AG04449 (cell line): ENCODE data around the gene ZNF407.

Source experiments
- CTCF ChIA-PET: fragments of 350-600 bp; formaldehyde crosslinking; extraction: SDS; loops from one replicate; lab custom pipeline; 2021; ENCODE audit warnings: antibody characterized with exemption; lab: Yijun Ruan, JAX
- POLR2A ChIA-PET: fragments of 400-600, 350-600 bp; formaldehyde crosslinking; extraction: SDS; loops from one replicate; lab custom pipeline; 2020; ENCODE audit warnings: antibody characterized with exemption, inconsistent platforms; lab: Yijun Ruan, JAX
- DNase-seq: peaks from one replicate; pipeline ENCODE4 v3.0.0-alpha.2; 2010; ENCODE audit warnings: low read depth, low spot score
- H3K4me3 ChIP-seq: 2 replicates; pipeline ENCODE4 v1.5.1; 2011; ENCODE audit warnings: low read depth, mild to moderate bottlenecking, control low read depth, low read length
- CTCF ChIP-seq: IDR thresholded peaks from one replicate; pipeline ENCODE4 v1.5.1; 2011; ENCODE audit warnings: mild to moderate bottlenecking, moderate library complexity, low read length, control low read depth, inconsistent platforms; ENCODE audit not compliant: insufficient read depth; ENCODE audit errors: missing control alignments

Gene ZNF407

GRCh38 chr18:75041586-75041985 is 443.9 kb downstream of the ZNF407 start:
- no peak overlapping the region for H3K4me3 ChIP-seq
- ChIA-PET CTCF (interaction anchor here (0.7 to 2.3 kb wide), 20 partner anchors 9 to 390 kb away, joined by 3 to 16 read pairs (median 4); no protein-coding TSS in a partner anchor), POLR2A (no interaction called here)
- peak; percentile 29 for TF ChIP-seq CTCF
- DNase-seq, result no peak

GRCh38 chr18:75043478-75043877 is 445.8 kb downstream of the ZNF407 start:
- CTCF ChIA-PET, result interaction anchor here (1.1 kb wide), 1 partner anchor 388 kb away, joined by 3 read pairs; no protein-coding TSS in a partner anchor
- TF ChIP-seq CTCF, result no peak
- POLR2A ChIA-PET, result no interaction called here
- DNase-seq, result no peak
- no peak overlapping the region for H3K4me3 ChIP-seq

GRCh38 chr18:75044296-75044695 is 446.6 kb downstream of the ZNF407 start:
- ChIA-PET POLR2A (no interaction called here), CTCF (interaction anchor here (1.1 kb wide), 1 partner anchor 389 kb away, joined by 3 read pairs; no protein-coding TSS in a partner anchor)
- H3K4me3 ChIP-seq, result no peak overlapping the region
- TF ChIP-seq CTCF, result no peak
- no peak for DNase-seq

GRCh38 chr18:75044791-75045190 is 447.1 kb downstream of the ZNF407 start:
- H3K4me3 ChIP-seq, result no peak overlapping the region
- CTCF ChIA-PET, result no interaction called here
- no peak for TF ChIP-seq CTCF
- POLR2A ChIA-PET, result no interaction called here
- no peak for DNase-seq

- CTCF ChIA-PET, result no interaction called here
Measured at GRCh38 chr18:75045272-75045671, 447.6 kb downstream of the ZNF407 start.

More at GRCh38 chr18:75045272-75045671, 447.6 kb downstream of the ZNF407 start:
- POLR2A ChIA-PET, result no interaction called here
- TF ChIP-seq CTCF, result no peak
- no peak overlapping the region for H3K4me3 ChIP-seq
- no peak for DNase-seq
